Anterior cingulate cortex (tissue), 58 donors: Measurements from ENCODE around the gene KLHL6.
A peak's percentile ranks its signal among the peaks of the same experiment; 100 is the strongest.
"Not testable (repeated sequence)": the region's sequence is repeated elsewhere in the genome, so short reads cannot be mapped to it uniquely, and the experiment has no call there.

ENCODE experiments used
- DNase-seq, 58 donors: peaks; one replicate each; lab custom pipeline; 2025; lab: John Stamatoyannopoulos, UW

Gene KLHL6

DNA sequence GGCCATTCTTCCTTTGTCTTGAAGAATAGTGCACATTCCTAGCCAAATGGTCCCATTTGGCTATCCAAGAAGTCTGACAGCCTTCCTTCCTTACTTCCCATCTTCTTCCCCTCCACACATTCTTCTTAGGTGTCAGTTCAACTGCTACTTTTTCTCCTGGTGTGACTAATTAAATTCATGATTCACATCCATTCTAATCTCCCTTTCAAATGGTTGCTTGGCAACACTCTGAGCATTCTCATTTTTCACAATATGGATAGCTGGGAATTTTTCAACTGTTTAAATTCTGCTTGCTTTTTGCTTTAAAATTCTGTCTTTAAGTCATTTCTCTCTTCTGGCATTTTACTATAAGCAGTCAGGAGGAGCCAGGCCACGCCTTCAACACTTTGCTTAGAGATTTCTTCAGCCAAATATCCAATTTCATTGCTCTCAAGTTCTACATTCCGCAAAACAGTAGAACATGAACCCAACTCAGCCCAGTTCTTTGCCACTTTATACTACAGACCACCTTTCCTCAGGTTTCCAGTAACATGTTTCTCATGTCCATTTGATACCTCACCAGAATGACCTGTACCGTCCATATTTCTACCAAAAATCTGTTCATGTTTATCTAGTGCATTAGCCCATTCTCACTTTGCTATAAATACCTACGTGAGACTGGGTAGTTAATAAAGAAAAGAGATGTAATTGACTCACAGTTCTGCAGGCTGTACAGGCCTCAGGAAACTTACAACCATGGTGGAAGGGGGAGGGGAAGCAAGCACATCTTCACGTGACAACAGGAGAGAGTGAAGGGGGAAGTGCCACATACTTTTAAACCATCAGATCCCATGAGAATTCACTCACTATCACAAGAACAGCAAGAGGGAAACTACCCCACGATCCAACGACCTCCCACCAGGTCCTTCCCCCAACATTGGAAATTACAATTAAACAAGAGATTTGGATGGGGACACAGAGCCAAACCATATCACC is 95.1 kb downstream of the KLHL6 start:
- peak in 2 of 58 donors; percentile 7 to 33 for DNase-seq

DNA sequence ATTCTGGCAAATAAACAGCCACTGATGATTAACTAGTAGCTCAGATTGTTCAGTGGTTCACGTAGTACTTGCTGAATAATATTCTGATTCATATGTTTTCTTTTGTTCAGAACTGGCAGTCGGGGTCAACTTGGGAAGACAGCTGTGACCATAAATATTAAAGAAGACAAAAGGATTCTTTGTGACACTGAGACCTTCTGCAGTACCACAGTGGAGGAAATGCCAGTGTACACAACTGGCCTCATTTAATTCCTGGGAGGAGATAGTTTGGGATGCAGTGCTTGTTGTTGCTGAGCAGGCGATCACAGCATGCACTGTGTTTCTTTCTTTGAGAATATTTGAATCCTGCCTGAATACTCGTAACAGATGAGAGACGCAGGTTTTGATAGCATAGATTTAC is 100.4 kb downstream of the KLHL6 start:
- peak in 27 of 58 donors; percentile 10 to 85 (median 34) for DNase-seq

DNA sequence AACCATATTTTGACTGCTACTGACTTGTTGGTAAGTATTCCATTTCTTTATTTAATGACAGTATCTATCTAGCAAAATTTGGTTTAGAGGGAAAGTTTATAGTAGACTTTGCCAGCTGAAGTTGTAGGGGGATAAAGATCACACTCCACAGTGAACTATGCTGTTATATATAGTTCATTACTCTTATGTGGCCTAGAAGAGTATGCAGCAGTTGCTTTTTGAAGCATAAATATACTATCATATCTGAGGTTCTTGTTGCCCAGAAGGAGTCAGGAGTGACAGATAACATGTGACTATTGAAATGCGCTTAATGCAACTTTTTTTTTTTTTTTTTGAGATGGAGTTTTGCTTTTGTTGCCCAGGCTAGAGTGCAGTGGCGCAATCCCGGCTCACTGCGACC is 101.4 kb downstream of the KLHL6 start:
- no peak for DNase-seq

DNA sequence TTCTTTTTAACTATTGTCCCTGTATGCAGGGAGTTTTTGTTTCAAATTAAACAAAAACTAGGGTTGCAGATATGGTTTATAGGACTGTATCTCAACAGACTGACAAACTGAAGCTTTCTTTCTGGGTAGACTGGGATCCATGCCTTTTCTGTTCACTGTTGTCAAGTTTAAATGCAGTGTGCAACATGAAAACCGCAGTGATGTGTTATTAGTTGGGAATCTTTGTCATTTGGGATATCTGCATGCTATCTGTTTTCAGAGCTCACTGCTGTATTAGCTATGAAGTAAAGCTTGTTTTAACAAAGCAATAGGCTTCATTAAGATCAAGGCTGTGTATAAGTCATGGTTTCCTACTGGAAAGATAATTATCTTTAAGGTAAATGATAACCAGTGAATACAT is 105.7 kb downstream of the KLHL6 start:
- DNase-seq: no peak

DNA sequence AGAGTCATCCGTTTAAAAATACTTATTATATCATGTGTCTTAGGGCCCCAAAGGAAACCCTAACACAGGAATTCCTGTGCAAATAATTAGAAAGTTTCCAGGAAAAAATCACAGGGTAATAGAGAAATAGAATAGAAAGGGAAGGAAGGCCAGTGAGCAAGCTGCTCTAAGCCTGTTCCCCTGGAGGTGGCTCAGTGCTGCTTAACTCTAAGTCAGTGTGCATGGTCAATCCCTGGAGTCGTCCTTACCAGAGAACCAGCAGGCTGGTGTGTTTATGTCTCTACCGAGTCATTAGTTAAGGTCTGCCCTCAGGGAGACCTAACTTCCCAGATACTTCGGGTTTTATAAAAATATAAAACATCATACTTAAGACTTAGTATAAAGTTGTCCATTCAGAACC is 106.1 kb downstream of the KLHL6 start:
- DNase-seq: peak in 8 of 58 donors; percentile 5 to 29 (median 8)

DNA sequence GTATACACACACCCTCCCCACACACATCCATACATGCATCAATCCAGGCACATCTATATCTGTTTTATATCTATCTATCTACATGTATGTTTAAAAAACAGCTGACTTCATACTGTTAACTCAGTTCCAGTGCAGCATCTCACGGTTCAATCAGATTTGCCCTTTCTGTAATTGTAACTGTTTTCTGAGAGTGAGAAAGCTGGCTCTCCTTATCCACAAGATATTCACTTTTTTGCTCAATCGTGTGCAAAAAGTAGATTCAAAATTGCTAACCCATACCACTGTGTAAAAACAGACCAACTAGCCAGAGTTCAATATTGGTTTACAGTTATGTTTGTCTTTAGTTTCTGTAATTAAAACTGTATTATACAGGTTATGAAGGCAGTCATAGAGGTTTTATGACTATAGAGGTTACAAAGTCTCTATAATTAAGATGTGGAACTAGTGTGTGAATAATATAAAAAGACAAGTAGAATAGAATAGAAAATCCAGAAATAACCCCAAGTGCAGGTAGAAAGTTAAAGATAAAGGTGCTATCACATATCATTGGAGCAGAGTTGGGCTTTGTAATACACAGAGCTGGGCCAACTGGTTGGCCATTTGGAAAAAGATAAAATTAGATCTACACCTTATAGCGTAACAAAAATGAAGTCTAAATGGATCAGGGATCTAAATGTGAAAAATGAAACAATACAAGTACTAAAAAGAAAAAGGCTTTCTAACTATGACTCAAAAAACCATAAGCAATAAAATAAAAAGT is 107.0 kb downstream of the KLHL6 start:
- DNase-seq: no peak

DNA sequence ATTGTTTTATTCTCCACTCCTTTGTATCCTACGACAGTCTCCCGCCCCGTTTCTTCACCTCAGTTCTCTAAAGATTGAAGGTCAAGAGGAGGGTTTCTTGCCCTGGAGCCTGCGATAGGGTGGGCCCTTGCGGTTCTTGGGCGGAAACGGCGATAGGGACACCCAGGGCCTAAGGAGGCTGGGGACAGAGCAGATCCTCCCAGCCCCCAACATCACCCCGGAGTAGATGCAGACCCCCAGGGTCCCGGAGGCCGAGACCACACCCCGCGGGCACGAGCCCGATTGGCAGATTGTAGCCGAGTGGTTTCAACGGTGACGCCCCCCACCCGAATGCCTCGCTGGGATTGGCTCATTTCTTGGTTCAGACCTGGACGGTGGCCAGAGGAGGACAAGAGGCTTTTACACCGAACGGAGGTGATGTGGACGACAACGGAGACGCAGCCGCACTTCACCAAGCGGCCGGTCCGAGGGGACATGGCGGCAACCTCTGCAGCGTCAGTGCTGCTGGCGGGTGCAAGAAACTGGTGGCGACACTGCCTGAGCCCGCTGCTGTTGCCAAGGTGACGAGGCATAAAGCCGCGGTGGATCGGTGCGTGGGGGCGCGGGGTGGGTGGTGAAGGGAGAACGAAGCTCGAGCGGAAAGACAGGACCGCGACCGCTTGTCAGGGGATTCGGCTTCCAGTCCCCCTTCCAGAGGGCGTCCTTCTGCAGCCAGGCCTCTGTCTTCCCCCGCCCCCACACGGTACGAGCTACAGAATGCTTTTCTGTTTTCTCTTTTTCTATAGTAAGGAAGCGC is 108.1 kb downstream of the KLHL6 start:
- peak; percentile 45 to 93 (median 82) for DNase-seq

DNA sequence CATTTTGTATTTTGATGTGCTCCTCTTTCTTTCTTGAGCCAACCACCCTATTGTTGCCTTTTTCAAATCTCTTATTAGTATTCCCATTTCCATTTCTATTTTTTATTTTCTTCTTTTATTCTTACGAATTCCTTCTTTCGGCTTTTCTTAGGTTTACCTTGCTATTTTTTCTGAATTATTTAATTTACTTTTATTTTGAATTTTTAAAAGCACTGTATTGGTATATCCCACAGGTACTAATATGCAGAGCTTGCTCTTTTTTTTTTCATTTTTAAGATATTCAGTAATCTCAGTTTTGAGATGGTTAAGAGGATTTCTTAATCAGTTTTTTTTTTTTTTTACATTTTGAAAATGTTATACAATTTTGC is 108.7 kb downstream of the KLHL6 start:
- DNase-seq: no peak

DNA sequence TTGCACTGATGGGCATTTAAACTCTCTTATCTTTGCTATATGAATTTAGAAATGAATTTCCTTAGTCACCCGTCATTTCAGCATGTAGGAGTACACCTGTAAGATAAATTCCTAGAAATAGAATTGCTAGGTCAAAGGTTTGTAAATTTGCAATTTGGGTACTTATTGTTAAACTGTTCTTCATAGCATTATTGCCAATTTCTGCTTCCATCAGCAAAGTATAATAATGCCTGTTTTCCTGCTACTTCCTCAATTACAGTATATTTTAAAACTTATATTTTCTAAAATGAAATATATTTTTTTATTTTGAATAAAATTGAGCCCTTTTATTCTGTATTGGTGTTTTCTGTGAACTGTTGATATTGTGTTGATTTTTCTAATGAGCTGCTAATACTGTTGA is 110.8 kb downstream of the KLHL6 start:
- no peak for DNase-seq

DNA sequence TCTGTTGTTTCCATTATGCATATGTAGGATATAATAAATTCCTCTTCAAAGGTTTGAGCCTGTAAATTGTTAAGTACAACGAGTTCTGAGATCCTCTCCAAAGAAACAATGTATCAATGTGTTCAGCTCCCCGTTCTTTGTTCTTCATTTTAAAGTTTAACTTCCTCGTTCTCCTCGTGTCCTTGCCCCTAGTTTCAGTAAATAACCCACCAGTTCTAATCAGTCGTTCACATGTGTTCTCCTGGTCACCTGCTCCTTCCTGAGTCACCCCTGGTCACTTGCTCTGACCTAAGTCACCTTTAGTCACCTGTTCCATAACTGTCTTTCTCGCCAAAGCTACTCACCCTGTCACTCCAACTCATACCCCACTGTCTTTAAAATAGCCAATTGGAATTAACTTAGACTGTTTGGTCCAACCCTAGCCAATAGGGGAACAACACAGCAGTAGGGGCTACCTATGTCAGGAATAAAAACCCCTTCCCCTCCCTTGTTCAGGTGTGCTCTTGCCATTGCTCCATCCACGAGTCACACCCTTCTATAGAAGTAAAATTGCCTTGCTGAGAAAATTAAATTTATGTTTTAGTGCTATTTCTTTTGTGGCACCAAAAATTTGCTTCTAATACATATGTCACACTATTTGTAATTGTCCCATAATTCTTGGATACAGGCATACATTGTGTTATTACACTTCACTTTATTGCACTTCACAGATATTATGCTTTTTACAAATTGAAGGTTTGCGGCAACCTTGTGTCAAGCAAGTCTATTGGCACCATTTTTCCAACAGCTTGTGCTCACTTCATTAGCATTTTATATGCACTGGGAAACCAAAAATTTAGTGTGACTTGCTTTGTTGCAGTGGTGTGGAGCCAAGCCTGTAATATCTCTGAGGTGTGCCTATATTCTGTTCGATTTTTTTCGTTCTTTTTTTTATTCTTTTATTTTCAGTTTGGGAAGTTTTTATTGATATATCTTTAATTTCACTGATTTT is 111.8 kb downstream of the KLHL6 start:
- no peak for DNase-seq

DNA sequence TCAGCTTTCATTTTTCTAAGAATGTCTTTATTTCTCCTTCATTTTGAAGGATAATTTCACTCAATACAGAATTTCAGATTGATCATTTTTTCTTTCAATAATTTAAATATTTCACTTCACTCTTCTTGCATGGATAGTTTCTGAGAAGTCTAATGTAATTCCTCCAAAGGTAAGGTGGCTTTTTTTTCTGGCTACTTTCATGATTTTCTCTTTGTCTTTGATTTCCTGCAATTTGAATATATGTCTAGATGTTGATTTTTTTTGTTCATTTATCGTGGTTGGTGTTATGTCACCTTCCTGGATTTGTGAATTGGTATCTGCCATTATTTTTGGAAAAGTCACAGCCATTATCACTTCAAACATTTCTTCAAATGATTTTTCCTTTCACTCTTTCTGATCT is 112.5 kb downstream of the KLHL6 start:
- no peak for DNase-seq

DNA sequence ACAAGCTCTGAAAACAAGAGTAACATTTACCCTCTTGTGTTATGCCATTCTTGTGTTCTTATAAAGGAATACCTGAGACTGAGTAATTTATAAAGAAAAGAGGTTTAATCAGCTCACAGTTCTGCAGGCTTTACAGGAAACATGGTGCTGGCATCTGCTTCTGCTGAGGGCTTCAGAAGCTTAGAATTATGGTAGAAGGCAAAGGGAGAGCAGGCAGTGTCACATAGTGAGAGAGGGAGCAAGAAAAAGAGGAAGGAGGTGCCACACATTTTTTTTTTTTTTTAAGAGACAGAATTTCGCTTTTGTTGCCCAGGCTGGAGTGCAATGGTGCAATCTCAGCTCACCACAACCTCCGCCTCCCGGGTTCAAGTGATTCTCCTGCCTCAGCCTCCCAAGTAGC is 115.0 kb downstream of the KLHL6 start:
- not testable (repeated sequence) for DNase-seq

DNA sequence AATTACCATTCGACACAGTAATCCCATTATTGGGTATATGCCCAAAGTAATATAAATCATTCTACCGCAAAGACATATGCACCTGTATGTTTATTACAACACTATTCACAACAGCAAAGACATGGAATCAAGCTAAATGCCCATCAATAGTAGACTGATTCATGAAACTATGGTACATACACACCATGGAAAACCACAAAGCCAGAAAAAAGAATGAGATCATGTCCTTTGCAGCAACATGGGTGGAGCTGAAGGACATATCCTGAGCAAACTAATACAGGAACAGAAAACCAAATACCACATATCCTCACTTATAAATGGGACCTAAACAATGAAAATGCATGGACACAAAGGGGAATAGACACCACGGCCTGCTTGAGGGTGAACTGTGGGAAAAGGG is 116.0 kb downstream of the KLHL6 start:
- no peak for DNase-seq

DNA sequence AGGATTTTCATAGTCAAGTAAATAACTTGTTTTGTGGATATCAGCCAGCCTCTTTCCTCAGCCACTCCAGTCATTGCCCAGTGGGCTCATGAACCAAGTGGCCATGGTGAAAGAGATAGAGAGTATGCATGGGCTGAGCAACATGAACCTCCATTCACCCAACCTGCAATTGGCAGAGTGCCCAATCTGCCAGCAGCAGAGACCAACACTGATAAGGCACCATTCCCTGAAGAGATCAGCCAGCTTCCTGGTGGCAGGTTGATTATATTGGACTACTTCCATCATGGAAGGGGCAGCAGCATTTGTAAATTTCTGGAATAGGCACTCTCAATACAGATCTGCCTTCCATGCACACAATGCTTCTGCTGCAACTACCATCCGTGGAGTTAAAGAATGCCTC is 116.8 kb downstream of the KLHL6 start:
- peak in 1 of 58 donors; percentile 11 for DNase-seq

DNA sequence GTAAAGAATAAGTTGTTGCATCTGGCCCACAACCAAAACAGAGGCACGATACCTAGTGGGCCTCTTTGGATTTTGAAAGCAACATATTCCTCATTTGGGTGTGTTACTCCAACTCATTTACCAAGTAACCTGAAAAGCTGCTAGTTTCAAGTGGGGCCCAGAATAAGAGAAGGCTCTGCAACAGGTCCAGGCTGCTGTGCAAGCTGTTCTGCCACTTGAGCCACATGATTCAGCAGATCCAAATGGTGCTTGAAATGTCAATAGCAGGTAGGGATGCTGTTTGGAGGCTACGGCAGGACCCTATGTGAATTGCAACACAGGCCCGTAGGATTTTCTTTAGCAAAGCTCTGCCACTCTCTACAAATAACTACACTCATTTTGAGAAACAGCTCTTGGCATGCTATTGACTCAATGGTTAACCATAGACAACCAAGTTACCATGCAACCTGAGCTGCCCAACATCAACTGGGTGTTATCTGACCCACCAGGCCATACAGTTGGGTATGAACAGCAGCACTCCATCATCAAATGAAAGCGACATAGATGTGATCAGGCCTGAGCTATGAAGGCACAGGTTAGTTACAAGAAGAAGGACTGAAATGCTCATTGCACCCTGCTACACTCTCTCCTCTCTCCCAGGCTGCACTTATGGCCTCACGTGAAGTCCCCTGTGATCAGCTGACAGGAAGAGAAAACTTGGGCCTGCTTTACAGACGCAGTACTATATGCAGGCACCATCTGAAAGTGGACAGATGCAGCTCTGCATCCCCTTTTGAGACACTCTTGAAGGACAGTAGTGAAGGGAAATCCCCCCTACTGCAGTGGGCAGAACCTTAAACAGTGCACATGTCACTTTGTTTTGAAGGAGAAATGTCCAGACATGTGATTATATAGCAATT is 117.6 kb downstream of the KLHL6 start:
- DNase-seq: no peak
